Measurements from ENCODE around the gene FOXN3.

The FOXN3 gene

GRCh38 chr14:89356927-89357326 is 60.1 kb downstream of the FOXN3 start:
- DNase-seq = no peak

- DNase-seq = no peak
These were observed 60.5 kb downstream of the FOXN3 start for GRCh38 chr14:89356496-89356895.

GRCh38 chr14:89353766-89354113 is 63.3 kb downstream of the FOXN3 start:
- DNase-seq = no peak

- no peak for DNase-seq
These were observed 63.9 kb downstream of the FOXN3 start for GRCh38 chr14:89352976-89353765.

GRCh38 chr14:89351516-89352404 is 65.3 kb downstream of the FOXN3 start:
- no peak for DNase-seq

- DNase-seq = no peak
These were observed 65.9 kb downstream of the FOXN3 start for GRCh38 chr14:89351221-89351515.

- no peak for DNase-seq
These were observed 66.9 kb downstream of the FOXN3 start for GRCh38 chr14:89350152-89350551.

GRCh38 chr14:89349171-89350008 is 67.6 kb downstream of the FOXN3 start:
- DNase-seq = no peak

- no peak for DNase-seq
These were observed 68.3 kb downstream of the FOXN3 start for GRCh38 chr14:89348722-89349121.

- DNase-seq = no peak
These were observed 69.1 kb downstream of the FOXN3 start for GRCh38 chr14:89347885-89348284.

GRCh38 chr14:89344920-89345254 is 72.1 kb downstream of the FOXN3 start:
- DNase-seq = no peak

- DNase-seq = no peak
These were observed 73.7 kb downstream of the FOXN3 start for GRCh38 chr14:89343356-89343755.

- no peak for DNase-seq
These were observed 75.0 kb downstream of the FOXN3 start for GRCh38 chr14:89342049-89342448.

GRCh38 chr14:89340200-89341181 is 76.5 kb downstream of the FOXN3 start:
- no peak for DNase-seq

- DNase-seq = no peak
These were observed 77.5 kb downstream of the FOXN3 start for GRCh38 chr14:89339579-89339978.

- DNase-seq = no peak
These were observed 77.9 kb downstream of the FOXN3 start for GRCh38 chr14:89339158-89339557.

- no peak for DNase-seq
These were observed 80.7 kb downstream of the FOXN3 start for GRCh38 chr14:89336338-89336737.

- no peak for DNase-seq
These were observed 85.0 kb downstream of the FOXN3 start for GRCh38 chr14:89332031-89332430.

GRCh38 chr14:89331398-89331797 is 85.6 kb downstream of the FOXN3 start:
- no peak for DNase-seq

- DNase-seq = peak; percentile 56
These were observed 86.6 kb downstream of the FOXN3 start for GRCh38 chr14:89330236-89331002.

GRCh38 chr14:89327771-89328212 is 89.2 kb downstream of the FOXN3 start:
- peak; percentile 22 for DNase-seq
